BLaER1 (cell line): ENCODE measurements around the gene USP3.
"Not testable (repeated sequence)": the region's sequence is repeated elsewhere in the genome, so short reads cannot be mapped to it uniquely, and the experiment has no call there.

ENCODE experiments used
- H3K27ac ChIP-seq: shearing (Covaris generic); formaldehyde crosslinking; 2 replicates; pipeline ENCODE4 v1.8.1; 2022
- H3K27me3 ChIP-seq: shearing (Covaris generic); formaldehyde crosslinking; 2 replicates; pipeline ENCODE4 v1.8.1; 2022
- H3K36me3 ChIP-seq: shearing (Covaris generic); formaldehyde crosslinking; 2 replicates; pipeline ENCODE4 v1.8.1; 2022
- H3K4me1 ChIP-seq: shearing (Covaris generic); formaldehyde crosslinking; 2 replicates; pipeline ENCODE4 v1.8.1; 2022
- H3K4me2 ChIP-seq: shearing (Covaris generic); formaldehyde crosslinking; 2 replicates; pipeline ENCODE4 v1.8.1; 2022
- H3K4me3 ChIP-seq: shearing (Covaris generic); formaldehyde crosslinking; 2 replicates; pipeline ENCODE4 v1.8.1; 2022
- H3K9ac ChIP-seq: shearing (Covaris generic); formaldehyde crosslinking; 2 replicates; pipeline ENCODE4 v1.8.1; 2022
- H3K9me3 ChIP-seq: shearing (Covaris generic); formaldehyde crosslinking; 2 replicates; pipeline ENCODE4 v1.8.1; 2022
- H4K20me1 ChIP-seq: shearing (Covaris generic); formaldehyde crosslinking; 2 replicates; pipeline ENCODE4 v1.8.1; 2022
- Cebpa-rat ChIP-seq: shearing (Covaris generic); IDR thresholded peaks from 2 replicates; pipeline ENCODE4 v1.8.1; 2022

The USP3 gene

GRCh38 chr15:63615935-63616334 lies 111.5 kb downstream of the USP3 start:
- no peaks in the 10 kb centered on the region for H3K27me3 ChIP-seq
- peaks cover 57% of the 10 kb centered on the region for H3K36me3 ChIP-seq
- H3K4me1 ChIP-seq = peaks cover 5% of the 10 kb centered on the region
- H3K9me3 ChIP-seq = no peaks in the 10 kb centered on the region
- no peak overlapping the region for H3K4me3 ChIP-seq
- H3K9ac ChIP-seq = no peak overlapping the region
- H3K27ac ChIP-seq = no peak overlapping the region
- no peak for TF ChIP-seq Cebpa-rat
- no peaks in the 10 kb centered on the region for H4K20me1 ChIP-seq
- no peak overlapping the region for H3K4me2 ChIP-seq

DNA sequence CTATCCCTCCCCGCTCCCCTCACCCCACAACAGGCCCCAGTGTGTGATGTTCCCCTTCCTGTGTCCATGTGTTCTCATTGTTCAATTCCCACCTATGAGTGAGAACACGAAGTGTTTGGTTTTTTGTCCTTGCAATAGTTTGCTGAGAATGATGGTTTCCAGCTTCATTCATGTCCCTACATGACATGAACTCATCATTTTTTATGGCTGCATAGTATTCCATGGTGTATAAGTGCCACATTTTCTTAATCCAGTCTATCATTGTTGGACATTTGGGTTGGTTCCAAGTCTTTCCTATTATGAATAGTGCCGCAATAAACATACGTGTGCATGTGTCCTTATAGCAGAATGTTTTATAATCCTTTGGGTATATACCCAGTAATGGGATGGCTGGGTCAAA lies 112.8 kb downstream of the USP3 start:
- H3K9me3 ChIP-seq, H3K4me3 ChIP-seq, H4K20me1 ChIP-seq, H3K27ac ChIP-seq, H3K4me1 ChIP-seq, H3K9ac ChIP-seq, H3K4me2 ChIP-seq, H3K27me3 ChIP-seq: not testable (repeated sequence)
- H3K36me3 ChIP-seq = peaks cover 54% of the 10 kb centered on the region

DNA sequence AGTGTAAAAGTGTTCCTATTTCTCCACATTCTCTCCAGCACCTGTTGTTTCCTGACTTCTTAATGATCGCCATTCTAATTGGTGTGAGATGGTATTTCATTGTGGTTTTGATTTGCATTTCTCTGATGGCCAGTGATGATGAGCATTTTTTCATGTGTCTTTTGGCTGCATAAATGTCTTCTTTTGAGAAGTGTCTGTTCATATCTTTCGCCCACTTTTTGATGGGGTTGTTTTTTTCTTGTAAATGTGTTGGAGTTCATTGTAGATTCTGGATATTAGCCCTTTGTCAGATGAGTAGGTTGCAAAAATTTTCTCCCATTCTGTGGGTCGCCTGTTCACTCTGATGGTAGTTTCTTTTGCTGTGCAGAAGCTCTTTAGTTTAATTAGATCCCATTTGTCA lies 113.2 kb downstream of the USP3 start:
- not testable (repeated sequence) for H3K9me3 ChIP-seq, H3K4me3 ChIP-seq, H3K27ac ChIP-seq, H3K4me2 ChIP-seq, H3K4me1 ChIP-seq, H4K20me1 ChIP-seq, H3K9ac ChIP-seq, H3K27me3 ChIP-seq
- H3K36me3 ChIP-seq = peaks cover 54% of the 10 kb centered on the region

DNA sequence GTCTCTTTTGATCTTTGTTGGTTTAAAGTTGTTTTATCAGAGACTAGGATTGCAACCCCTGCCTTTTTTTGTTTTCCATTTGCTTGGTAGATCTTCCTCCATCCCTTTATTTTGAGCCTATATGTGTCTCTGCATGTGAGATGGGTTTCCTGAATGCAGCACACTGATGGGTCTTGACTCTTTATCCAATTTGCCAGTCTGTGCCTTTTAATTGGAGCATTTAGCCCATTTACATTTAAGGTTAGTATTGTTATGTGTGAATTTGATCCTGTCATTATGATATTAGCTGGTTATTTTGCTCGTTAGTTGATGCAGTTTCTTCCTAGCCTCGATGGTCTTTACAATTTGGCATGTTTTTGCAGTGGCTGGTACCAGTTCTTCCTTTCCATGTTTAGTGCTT lies 116.4 kb downstream of the USP3 start:
- H3K9ac ChIP-seq, H3K27me3 ChIP-seq, H3K27ac ChIP-seq, H4K20me1 ChIP-seq, H3K9me3 ChIP-seq, H3K4me3 ChIP-seq, H3K4me2 ChIP-seq: not testable (repeated sequence)
- Histone ChIP-seq H3K36me3 (peaks cover 56% of the 10 kb centered on the region), H3K4me1 (peaks cover 17% of the 10 kb centered on the region; the same call in 1 of the 2 replicates)

GRCh38 chr15:63623232-63623969 lies 119.0 kb downstream of the USP3 start:
- 0 out of 2 replicates have a peak, but pooled peaks cover 4% of the 10 kb centered on the region for H3K9me3 ChIP-seq
- no peak overlapping the region for H3K27ac ChIP-seq
- H4K20me1 ChIP-seq = no peaks in the 10 kb centered on the region
- no peak overlapping the region for H3K4me2 ChIP-seq
- no peak overlapping the region for H3K4me3 ChIP-seq
- no peaks in the 10 kb centered on the region for H3K27me3 ChIP-seq
- peaks cover 71% of the 10 kb centered on the region for H3K36me3 ChIP-seq
- peaks cover 17% of the 10 kb centered on the region; the same call in 1 of the 2 replicates for H3K4me1 ChIP-seq
- TF ChIP-seq Cebpa-rat = no peak
- H3K9ac ChIP-seq = no peak overlapping the region

DNA sequence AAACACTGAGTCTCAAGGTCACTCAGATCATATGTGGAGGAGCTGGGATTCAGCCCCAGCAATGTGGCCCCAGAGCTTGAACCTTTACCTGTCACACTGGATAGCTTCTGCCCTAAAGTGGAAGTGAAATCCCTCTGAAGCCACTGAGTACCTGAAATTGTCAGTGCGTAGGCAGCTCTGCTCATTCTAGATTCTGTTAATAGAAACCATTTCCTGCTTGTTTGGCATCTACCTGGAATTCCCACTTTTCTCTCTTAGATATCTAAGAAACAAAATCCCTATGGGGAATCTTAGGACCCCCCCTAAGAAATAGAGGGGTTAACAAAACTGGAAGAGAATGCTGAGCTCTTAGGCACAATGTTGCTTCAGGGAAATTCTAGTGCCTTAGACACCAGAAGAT lies 122.6 kb downstream of the USP3 start:
- Histone ChIP-seq H3K4me2 (no peak overlapping the region), H3K27me3 (no peaks in the 10 kb centered on the region), H3K9ac (no peak overlapping the region), H3K36me3 (peaks cover 98% of the 10 kb centered on the region), H3K9me3 (0 out of 2 replicates have a peak, but pooled peaks cover 2% of the 10 kb centered on the region), H3K27ac (no peak overlapping the region), H3K4me3 (no peak overlapping the region), H4K20me1 (no peaks in the 10 kb centered on the region), H3K4me1 (peaks cover 17% of the 10 kb centered on the region; the same call in 1 of the 2 replicates)
- no peak for TF ChIP-seq Cebpa-rat

GRCh38 chr15:63628123-63628822 lies 123.9 kb downstream of the USP3 start:
- no peaks in the 10 kb centered on the region for H3K27me3 ChIP-seq
- H4K20me1 ChIP-seq = no peaks in the 10 kb centered on the region
- no peak for TF ChIP-seq Cebpa-rat
- no peaks in the 10 kb centered on the region for H3K9me3 ChIP-seq
- H3K9ac ChIP-seq = no peak overlapping the region
- H3K36me3 ChIP-seq = peaks cover 98% of the 10 kb centered on the region
- no peak overlapping the region for H3K4me2 ChIP-seq
- no peak overlapping the region for H3K4me3 ChIP-seq
- 0 out of 2 replicates have a peak, but pooled peaks cover 6% of the 10 kb centered on the region for H3K4me1 ChIP-seq
- H3K27ac ChIP-seq = no peak overlapping the region

GRCh38 chr15:63630036-63630751 lies 125.8 kb downstream of the USP3 start:
- peaks cover 98% of the 10 kb centered on the region for H3K36me3 ChIP-seq
- H3K4me2 ChIP-seq = no peak overlapping the region
- H3K4me3 ChIP-seq = no peak overlapping the region
- no peaks in the 10 kb centered on the region for H4K20me1 ChIP-seq
- no peak for TF ChIP-seq Cebpa-rat
- no peaks in the 10 kb centered on the region for H3K4me1 ChIP-seq
- no peaks in the 10 kb centered on the region for H3K27me3 ChIP-seq
- H3K9ac ChIP-seq = no peak overlapping the region
- H3K27ac ChIP-seq = no peak overlapping the region
- no peaks in the 10 kb centered on the region for H3K9me3 ChIP-seq

- no peak overlapping the region for H3K4me2 ChIP-seq
- TF ChIP-seq Cebpa-rat = no peak
- H3K9me3 ChIP-seq = no peaks in the 10 kb centered on the region
- peaks cover 100% of the 10 kb centered on the region for H3K36me3 ChIP-seq
- no peaks in the 10 kb centered on the region for H4K20me1 ChIP-seq
- no peaks in the 10 kb centered on the region for H3K4me1 ChIP-seq
- H3K4me3 ChIP-seq = no peak overlapping the region
- no peak overlapping the region for H3K27ac ChIP-seq
- no peaks in the 10 kb centered on the region for H3K27me3 ChIP-seq
- H3K9ac ChIP-seq = no peak overlapping the region
These were observed 128.9 kb downstream of the USP3 start for GRCh38 chr15:63633312-63633711.

DNA sequence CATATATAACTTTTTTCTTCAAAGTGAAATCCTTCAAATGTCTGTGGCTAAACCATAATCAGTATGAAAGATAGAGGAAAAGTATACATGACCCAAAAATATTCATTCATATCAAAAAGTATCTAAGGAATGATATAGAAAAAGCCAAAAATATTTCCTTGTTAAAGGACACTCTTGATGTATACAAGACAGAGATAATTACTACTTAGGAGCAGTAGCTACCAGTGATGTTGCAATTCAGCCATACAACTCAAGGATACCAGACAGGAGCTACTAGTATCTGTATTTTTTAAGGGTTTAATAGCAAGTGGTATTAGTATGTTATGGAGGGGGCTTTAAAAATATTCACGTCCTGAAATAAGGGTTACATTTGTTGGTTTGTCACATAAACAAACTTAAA lies 129.8 kb downstream of the USP3 start:
- Histone ChIP-seq H3K4me2 (no peak overlapping the region), H3K27me3 (no peaks in the 10 kb centered on the region), H3K36me3 (peaks cover 100% of the 10 kb centered on the region), H4K20me1 (no peaks in the 10 kb centered on the region), H3K4me3 (no peak overlapping the region), H3K9ac (no peak overlapping the region), H3K4me1 (no peaks in the 10 kb centered on the region), H3K27ac (no peak overlapping the region), H3K9me3 (no peaks in the 10 kb centered on the region)
- TF ChIP-seq Cebpa-rat = no peak
